ENCODE measurements around the gene FLAD1.

The FLAD1 gene

DNA sequence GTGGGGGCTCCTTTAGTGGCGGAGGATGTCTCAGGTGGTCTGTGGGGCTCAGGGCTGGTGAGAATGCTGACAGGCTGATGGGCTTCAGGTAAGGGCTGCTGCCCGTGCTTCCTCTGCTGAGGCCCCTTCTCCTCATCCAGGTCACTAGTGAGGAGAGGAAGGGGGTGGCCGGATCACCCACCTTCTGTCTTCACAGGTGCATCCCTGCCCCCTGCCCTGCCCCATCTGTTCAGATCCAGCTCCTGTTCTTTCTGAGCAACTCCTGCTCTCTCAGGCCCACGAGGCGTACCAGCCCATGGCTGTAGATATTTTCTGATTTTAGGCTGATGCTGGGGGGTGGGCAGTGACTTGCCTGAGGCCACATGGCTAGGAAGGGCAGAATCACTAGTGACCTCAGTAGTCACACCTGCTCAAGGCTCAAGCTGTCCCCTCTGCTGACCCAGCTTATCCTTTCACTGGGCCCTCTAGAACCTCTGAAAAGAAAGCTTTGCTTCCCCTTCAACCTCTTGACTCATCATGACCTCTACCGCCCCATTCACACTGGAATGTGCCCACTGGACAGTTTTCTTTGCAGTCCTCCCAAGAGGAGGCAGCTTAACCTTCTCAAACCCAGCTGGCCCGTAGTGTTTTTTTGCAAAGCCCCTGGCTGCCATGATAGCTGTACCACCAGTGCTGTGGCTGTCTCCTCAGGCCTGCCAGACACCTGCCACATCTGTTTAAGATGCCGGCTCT is 35.6 kb downstream of the FLAD1 start:
- no peak for DNase-seq

DNA sequence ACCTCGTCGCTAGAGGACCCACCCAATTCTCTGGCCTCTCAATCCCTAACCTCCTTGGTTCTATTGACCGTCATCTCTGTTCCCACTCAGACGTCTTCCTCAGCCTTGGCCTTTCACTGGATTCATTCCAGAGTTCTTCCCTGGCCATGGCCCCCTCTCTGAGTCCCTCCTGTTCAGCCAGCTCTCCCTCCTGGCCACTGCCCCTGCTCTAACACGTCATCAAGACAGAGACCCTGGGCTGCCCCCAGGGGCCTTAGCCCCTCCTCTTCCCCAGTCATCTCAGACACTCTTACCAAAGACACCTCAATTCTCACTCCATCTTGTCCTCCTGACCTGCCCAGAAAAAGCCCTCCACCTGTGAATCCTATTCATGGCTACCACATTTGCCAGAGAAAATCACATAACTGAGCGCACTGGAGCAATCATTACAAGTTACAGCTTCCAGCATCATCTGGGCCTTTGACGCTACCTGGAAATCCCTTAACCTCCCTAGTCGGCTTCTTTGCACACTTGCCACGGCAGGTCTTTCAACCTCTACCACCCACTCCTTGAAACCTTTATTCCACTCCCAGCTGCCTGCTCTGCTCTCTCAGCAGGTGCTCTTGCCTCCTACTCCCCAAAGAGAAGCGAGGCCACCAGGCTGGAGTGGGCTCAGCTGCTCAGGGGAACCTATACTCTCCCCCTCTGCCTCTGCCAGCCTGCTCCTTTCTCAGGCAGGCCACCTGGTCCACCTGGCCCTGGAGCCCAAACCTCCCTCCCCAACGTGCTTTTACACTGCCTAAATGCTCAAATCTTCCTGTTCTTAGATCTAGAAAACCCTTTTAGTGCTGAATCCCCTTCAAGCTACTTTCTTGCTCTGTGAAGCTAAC is 36.5 kb downstream of the FLAD1 start:
- no peak for DNase-seq

DNA sequence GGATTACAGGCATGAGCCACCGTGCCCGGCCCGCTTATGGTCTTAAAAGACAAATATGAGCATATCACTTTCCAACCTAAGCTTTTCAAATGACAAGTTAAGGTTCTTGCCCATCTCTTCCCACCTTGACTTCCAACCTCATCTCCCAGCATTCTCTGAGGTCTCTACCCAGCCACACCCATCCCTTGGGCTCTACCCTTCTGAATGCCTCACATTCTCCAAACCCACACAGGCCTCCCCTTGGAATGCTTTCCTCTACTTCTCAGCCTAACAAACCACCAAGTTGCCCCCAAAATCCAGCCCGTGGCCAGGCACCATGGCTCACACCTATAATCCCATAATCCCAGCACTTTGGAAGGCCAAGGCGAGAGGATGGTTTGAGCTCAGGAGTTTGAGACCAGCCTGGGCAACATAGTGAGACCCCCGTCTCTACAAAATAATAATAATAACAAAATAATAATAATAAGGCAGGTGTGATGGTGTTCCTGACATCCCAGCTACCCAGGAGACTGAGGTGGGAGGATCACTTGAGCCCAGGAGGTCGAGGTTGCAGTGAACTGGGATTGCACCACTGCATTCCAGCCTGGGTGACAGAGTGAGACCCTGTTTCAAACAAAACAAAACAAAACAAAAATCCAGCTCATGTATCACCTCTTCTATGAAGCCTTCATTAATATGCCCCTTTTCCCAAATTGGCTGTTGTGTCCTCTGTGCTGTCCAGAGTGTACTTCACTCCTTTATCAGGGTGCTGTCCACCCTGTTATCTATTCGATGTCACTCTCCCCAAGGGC is 39.2 kb downstream of the FLAD1 start:
- DNase-seq = no peak

- no peak for DNase-seq
Measured at GRCh38 chr1:155022927-155023236, 39.7 kb downstream of the FLAD1 start.

- DNase-seq = no peak
Measured at GRCh38 chr1:155023627-155024026, 40.5 kb downstream of the FLAD1 start.

GRCh38 chr1:155024315-155024714 is 41.2 kb downstream of the FLAD1 start:
- DNase-seq = no peak

DNA sequence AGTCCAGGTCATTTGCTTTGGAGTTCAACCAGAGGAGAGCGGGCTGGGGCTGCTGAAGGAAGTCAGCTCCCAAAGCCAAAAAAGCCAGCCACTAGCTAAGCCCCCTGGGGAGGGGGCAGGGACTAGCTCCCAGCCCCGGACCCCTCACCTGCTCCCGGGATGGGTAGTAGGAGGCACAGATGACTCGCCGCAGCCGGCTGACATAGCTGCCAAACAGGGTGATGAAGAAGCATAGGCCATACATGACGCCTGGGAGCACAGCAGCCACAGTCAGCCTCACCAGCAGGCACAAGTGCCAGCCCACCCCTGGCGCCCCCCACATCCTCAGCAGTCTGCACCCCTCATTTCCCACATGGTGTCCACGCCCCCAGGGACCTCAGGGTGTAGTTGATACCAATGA is 43.0 kb downstream of the FLAD1 start:
- DNase-seq = no peak

- no peak for DNase-seq
Measured at GRCh38 chr1:155026588-155026987, 43.4 kb downstream of the FLAD1 start.

DNA sequence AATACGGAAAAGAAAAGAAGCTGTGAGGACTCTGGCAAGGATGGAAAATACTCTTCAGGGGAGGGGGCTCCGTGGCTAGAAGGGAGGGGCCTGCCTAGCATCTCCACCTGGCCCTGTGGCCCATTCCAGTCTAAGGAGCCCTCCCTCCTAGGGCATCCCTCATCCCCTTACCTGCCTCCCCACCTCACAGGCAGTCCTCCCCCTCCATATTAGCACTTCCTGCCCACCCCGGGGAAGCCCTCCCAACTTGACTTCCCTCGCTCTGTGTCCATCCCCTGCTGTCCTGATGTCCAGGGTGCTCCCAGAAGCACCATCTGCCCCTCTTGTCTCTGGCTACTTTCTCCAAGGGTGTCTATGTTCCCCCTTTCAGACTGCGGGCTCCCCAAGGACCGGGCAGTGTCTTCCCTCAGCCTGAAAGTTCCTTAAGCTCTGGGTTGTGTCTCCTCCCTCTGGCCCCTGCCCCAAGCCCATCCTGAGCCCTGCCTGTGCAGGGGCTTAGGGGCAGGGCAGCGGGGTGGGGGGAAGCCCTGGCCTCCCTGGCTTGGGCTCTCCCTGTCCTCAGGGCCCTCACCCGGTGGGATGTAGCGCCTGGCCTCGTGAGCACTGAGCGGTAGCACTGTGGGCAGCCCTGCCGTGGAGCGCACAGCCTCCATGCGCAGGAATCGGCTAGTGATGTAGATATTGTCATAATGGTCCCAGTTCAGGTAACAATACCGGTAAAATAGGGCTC is 46.5 kb downstream of the FLAD1 start:
- DNase-seq = no peak

DNA sequence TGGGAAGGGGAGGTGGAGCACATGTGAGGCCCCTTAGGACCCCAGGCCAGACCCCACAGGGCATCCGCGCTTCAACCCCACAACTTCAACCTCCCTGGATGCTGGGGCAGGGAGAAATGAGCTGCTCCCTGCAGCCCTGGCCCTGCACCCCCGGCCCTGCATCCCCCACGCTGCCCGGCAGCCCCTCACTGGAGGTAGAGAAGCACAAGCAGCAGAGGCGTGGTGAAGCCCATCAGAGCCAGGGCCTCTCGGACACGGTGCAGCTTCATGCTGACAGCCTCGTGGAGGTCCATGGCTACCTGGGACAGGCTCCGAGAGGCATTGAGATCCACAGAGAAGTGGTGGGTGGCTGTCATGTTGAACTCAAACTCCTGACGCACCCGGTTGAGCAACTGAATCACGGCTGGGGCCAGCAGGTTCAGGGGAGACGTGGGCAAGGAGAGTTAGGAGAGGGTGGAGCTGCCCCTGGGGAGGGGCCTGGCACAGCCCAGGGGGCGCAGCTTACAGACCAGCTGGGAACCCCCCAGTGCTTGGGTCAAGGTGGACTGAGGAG is 47.2 kb downstream of the FLAD1 start:
- DNase-seq = no peak

DNA sequence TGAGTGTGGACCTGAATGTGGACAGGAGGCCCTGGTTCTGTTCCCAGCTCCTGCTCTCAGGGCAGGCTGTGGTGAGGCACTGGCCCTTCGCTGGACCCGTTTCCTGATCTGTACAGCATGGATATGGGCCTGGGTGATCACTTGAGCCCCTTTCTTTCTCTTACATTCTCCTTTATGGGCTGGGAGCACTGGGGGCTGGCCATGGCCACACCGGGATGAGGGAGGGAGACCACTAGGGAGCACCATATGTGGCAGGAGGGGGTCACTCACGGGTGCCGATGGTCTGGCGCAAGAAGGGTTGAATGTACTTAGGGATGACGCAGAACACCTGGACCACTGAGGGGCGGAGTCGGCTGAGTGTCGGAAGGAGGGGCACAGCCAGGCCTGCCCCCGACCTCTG is 47.8 kb downstream of the FLAD1 start:
- no peak for DNase-seq

DNA sequence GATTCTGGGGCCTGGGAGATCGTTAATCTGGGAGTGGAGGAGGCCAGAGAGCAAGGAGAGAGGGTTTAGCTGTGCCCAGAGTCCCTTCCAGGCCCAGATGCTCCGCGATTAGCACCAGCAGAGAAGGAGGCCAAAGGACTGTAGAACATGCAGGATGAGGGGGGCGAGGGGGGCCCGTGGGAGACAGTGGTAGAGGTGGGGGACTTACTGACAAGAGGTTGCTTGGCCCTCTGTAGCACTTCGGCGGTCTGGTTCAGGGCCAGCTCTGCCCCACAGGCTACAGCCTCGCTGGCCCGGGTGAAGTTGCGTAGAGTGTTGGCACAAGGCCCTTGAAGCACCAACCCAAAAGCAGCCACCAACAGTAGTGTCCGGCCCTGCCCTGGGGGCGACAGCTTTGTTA is 49.7 kb downstream of the FLAD1 start:
- DNase-seq = no peak

DNA sequence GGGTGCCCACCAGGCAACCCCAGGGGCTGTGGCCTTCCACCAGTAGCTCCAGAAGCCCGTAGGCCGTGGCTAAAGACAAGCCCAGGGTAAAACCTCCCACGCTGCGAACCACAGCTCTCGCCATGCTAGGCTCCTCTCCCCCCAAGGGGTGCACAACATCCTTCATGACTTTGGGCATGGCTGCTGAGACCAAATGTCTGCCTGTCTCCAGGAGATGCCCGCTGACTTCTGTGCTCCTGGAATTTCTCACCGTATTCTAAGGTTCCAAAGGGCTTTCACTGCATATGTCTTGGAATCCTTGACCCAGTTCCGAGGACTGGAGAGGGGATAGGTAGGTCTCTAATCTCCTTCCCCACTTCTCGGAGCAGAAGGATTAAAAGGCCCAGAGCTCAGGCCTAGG is 50.4 kb downstream of the FLAD1 start, which contains the start of the genes DCST1 and DCST2:
Gene DCST1 (plus strand): TSS at position 301 of the 400 bp plus-strand sequence. CDS start 213 bp downstream, outside the sequence.
Gene DCST2 (minus strand): TSS at position 258 of the 400 bp plus-strand sequence. CDS start 80 bp downstream, at position 178.
- no peak for DNase-seq

GRCh38 chr1:155034318-155035208 is 51.4 kb downstream of the FLAD1 start:
- no peak for DNase-seq

DNA sequence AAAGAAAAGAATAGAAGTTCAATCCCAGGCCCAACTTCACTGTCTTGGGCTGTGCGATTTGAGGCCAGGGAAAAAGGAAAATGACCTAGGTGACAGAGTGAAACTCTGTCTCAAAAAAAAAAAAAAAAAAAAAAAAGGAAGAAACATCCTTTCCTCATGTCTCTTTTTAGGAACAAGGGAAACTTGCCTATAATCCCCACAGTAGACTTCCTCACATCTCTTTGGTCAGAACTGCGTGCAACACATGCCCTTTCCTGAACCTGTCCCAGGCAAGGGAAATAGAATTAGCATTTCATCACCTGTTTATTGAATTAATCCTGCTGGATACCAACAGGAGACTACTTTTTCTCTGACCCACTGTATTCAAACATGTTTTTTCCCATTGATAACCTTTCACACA is 52.8 kb downstream of the FLAD1 start:
- no peak for DNase-seq

DNA sequence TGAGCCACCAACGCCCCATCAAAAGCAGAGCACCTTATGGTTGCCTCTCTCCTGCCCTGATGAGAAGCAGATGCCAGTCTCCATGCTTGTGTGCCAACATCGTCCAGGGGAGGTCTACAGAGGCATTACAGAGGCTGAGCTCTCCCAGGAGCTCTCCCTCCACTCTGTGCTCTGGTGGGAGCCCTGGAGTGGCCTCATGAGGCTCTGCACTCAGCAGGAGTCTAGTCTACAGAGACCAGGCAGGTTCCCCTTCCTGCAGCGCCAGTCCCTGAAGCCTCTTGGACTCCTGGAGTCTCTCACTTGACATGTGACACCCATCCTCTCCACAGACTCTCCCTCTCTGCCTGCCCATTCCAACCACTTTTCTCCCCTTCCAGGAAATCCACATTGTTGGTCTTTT is 53.9 kb downstream of the FLAD1 start:
- no peak for DNase-seq

DNA sequence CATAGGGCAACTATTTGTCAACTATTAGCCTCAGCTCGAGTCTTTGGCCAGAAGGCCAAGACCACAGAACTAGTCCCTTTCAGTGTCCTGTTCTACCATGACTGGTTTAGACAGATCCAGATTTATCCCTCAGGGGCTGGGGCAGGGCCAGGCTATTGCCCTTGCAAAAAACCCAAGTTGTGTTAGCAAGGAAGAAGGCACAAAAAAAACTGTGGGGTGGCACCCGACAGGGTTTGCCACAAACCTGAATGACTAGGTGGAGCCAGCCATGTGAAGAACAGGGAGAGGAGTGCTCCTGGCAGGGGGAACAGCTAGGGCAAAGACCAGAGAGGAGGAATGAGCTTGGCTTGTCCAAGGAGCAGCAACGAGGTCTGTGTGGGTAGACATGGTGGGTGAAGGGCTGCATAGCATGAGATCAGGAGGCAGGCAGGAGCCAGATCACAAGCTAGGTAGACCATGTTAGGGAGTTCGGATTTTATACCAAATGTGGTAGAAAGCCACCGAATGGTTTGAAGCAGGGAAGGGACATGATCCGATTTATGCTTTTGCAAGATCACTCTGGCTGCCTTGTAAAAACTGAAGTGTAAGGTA is 54.8 kb downstream of the FLAD1 start:
- DNase-seq = no peak

GRCh38 chr1:155038602-155039307 is 55.6 kb downstream of the FLAD1 start:
- no peak for DNase-seq

DNA sequence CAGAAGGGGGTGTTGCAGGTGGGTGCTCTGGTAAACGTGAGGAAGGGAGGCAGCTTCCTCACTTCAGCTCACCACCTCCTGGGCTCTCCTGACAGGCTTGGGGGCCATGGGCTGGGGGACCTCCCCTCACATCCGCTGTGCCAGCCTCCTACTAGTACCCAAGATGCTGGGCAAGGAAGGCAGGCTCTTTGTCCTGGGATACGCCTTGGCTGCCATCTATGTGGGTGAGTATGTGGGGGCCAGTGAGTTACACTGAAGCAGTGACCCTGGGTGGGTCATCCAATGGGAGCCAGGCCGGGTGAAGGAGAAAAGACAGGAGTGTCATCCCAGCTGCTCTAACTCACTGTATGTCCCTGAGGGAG is 56.1 kb downstream of the FLAD1 start:
- no peak for DNase-seq

GRCh38 chr1:155040358-155041093 is 57.4 kb downstream of the FLAD1 start:
- no peak for DNase-seq
